ENCODE data around the gene CCN2. TPM values are rescaled to one million over a fixed set of nuclear protein-coding genes. Genes with fewer than 3 reads are reported as not detected.

Gene CCN2
- total RNA-seq, 1 experiment from 2014 or later, result 67.8 TPM

DNA sequence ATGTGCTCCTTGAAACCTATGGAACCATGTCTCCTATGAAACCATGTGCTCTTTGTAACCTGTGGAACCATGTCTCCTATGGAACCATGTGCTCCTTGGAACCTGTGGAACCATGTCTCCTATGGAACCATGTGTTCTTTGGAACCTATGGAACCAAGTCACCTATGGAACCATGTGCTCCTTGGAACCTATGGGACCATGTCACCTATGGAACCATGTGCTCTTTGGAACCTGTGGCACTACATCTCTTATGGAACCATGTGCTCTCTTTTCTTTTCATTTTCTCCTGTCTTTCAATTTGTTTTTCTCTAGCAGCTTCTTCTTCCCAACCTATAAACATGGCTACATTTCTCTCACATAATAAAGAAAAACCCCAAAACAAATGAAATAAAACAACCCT is 11.9 kb upstream of the CCN2 start:
- no peak for DNase-seq (ENCODE audit: low spot score)
- Mint-ChIP-seq H3K27ac (no peak overlapping the region), H3K9me3 (no peaks in the 10 kb centered on the region), H3K27me3 (ENCODE audit: low read depth) (no peaks in the 10 kb centered on the region), H3K4me3 (no peak overlapping the region), H3K36me3 (peaks cover 5% of the 10 kb centered on the region; the same call in 1 of the 2 replicates), H3K4me1 (peaks cover 3% of the 10 kb centered on the region; the same call in 1 of the 2 replicates)
- CTCF ChIA-PET, result no interaction called here
- ATAC-seq, result no peak
- TF ChIP-seq PRRX2 (CRISPR knock-in tag; IDR thresholded peaks at IDR 0.05), result no peak
- TF ChIP-seq JUN (CRISPR knock-in tag; IDR thresholded peaks at IDR 0.05), result no peak
- TF ChIP-seq, protein P1, sequence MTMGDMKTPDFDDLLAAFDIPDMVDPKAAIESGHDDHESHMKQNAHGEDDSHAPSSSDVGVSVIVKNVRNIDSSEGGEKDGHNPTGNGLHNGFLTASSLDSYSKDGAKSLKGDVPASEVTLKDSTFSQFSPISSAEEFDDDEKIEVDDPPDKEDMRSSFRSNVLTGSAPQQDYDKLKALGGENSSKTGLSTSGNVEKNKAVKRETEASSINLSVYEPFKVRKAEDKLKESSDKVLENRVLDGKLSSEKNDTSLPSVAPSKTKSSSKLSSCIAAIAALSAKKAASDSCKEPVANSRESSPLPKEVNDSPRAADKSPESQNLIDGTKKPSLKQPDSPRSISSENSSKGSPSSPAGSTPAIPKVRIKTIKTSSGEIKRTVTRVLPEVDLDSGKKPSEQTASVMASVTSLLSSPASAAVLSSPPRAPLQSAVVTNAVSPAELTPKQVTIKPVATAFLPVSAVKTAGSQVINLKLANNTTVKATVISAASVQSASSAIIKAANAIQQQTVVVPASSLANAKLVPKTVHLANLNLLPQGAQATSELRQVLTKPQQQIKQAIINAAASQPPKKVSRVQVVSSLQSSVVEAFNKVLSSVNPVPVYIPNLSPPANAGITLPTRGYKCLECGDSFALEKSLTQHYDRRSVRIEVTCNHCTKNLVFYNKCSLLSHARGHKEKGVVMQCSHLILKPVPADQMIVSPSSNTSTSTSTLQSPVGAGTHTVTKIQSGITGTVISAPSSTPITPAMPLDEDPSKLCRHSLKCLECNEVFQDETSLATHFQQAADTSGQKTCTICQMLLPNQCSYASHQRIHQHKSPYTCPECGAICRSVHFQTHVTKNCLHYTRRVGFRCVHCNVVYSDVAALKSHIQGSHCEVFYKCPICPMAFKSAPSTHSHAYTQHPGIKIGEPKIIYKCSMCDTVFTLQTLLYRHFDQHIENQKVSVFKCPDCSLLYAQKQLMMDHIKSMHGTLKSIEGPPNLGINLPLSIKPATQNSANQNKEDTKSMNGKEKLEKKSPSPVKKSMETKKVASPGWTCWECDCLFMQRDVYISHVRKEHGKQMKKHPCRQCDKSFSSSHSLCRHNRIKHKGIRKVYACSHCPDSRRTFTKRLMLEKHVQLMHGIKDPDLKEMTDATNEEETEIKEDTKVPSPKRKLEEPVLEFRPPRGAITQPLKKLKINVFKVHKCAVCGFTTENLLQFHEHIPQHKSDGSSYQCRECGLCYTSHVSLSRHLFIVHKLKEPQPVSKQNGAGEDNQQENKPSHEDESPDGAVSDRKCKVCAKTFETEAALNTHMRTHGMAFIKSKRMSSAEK (CRISPR knock-in tag; IDR thresholded peaks at IDR 0.05; ENCODE audit: borderline replicate concordance), result no peak
- TF ChIP-seq, protein P2, sequence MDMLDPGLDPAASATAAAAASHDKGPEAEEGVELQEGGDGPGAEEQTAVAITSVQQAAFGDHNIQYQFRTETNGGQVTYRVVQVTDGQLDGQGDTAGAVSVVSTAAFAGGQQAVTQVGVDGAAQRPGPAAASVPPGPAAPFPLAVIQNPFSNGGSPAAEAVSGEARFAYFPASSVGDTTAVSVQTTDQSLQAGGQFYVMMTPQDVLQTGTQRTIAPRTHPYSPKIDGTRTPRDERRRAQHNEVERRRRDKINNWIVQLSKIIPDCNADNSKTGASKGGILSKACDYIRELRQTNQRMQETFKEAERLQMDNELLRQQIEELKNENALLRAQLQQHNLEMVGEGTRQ (CRISPR knock-in tag; IDR thresholded peaks at IDR 0.05), result no peak
- no peak for TF ChIP-seq NFYB (CRISPR knock-in tag; conservative IDR thresholded peaks at IDR 0.05; ENCODE audit: low read depth)
- TF ChIP-seq OVOL2 (CRISPR knock-in tag; IDR thresholded peaks at IDR 0.05; ENCODE audit: borderline replicate concordance), result no peak
- TF ChIP-seq ZNF396 (CRISPR knock-in tag; IDR thresholded peaks at IDR 0.05; ENCODE audit: borderline replicate concordance), result no peak
- TF ChIP-seq MYBL2 (CRISPR knock-in tag; IDR thresholded peaks at IDR 0.05), result no peak
- TF ChIP-seq RORB (CRISPR knock-in tag; IDR thresholded peaks at IDR 0.05), result no peak
- TF ChIP-seq GABPB1 (CRISPR knock-in tag; IDR thresholded peaks at IDR 0.05), result no peak
- TF ChIP-seq NR3C1 (CRISPR knock-in tag; conservative IDR thresholded peaks at IDR 0.05; ENCODE audit: low read depth), result no peak
- no peak for TF ChIP-seq TCF7 (CRISPR knock-in tag; IDR thresholded peaks at IDR 0.05; ENCODE audit: low read depth)
- no peak for TF ChIP-seq KAT7 (CRISPR knock-in tag; IDR thresholded peaks at IDR 0.05; ENCODE audit: borderline replicate concordance)
- TF ChIP-seq, protein P3, sequence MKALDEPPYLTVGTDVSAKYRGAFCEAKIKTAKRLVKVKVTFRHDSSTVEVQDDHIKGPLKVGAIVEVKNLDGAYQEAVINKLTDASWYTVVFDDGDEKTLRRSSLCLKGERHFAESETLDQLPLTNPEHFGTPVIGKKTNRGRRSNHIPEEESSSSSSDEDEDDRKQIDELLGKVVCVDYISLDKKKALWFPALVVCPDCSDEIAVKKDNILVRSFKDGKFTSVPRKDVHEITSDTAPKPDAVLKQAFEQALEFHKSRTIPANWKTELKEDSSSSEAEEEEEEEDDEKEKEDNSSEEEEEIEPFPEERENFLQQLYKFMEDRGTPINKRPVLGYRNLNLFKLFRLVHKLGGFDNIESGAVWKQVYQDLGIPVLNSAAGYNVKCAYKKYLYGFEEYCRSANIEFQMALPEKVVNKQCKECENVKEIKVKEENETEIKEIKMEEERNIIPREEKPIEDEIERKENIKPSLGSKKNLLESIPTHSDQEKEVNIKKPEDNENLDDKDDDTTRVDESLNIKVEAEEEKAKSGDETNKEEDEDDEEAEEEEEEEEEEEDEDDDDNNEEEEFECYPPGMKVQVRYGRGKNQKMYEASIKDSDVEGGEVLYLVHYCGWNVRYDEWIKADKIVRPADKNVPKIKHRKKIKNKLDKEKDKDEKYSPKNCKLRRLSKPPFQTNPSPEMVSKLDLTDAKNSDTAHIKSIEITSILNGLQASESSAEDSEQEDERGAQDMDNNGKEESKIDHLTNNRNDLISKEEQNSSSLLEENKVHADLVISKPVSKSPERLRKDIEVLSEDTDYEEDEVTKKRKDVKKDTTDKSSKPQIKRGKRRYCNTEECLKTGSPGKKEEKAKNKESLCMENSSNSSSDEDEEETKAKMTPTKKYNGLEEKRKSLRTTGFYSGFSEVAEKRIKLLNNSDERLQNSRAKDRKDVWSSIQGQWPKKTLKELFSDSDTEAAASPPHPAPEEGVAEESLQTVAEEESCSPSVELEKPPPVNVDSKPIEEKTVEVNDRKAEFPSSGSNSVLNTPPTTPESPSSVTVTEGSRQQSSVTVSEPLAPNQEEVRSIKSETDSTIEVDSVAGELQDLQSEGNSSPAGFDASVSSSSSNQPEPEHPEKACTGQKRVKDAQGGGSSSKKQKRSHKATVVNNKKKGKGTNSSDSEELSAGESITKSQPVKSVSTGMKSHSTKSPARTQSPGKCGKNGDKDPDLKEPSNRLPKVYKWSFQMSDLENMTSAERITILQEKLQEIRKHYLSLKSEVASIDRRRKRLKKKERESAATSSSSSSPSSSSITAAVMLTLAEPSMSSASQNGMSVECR (CRISPR knock-in tag; IDR thresholded peaks at IDR 0.05; ENCODE audit: borderline replicate concordance), result no peak
- TF ChIP-seq TP53 (CRISPR knock-in tag; IDR thresholded peaks at IDR 0.05), result no peak
- TF ChIP-seq, protein P4, sequence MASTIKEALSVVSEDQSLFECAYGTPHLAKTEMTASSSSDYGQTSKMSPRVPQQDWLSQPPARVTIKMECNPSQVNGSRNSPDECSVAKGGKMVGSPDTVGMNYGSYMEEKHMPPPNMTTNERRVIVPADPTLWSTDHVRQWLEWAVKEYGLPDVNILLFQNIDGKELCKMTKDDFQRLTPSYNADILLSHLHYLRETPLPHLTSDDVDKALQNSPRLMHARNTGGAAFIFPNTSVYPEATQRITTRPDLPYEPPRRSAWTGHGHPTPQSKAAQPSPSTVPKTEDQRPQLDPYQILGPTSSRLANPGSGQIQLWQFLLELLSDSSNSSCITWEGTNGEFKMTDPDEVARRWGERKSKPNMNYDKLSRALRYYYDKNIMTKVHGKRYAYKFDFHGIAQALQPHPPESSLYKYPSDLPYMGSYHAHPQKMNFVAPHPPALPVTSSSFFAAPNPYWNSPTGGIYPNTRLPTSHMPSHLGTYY (CRISPR knock-in tag; IDR thresholded peaks at IDR 0.05), result no peak
- TF ChIP-seq, protein P5, sequence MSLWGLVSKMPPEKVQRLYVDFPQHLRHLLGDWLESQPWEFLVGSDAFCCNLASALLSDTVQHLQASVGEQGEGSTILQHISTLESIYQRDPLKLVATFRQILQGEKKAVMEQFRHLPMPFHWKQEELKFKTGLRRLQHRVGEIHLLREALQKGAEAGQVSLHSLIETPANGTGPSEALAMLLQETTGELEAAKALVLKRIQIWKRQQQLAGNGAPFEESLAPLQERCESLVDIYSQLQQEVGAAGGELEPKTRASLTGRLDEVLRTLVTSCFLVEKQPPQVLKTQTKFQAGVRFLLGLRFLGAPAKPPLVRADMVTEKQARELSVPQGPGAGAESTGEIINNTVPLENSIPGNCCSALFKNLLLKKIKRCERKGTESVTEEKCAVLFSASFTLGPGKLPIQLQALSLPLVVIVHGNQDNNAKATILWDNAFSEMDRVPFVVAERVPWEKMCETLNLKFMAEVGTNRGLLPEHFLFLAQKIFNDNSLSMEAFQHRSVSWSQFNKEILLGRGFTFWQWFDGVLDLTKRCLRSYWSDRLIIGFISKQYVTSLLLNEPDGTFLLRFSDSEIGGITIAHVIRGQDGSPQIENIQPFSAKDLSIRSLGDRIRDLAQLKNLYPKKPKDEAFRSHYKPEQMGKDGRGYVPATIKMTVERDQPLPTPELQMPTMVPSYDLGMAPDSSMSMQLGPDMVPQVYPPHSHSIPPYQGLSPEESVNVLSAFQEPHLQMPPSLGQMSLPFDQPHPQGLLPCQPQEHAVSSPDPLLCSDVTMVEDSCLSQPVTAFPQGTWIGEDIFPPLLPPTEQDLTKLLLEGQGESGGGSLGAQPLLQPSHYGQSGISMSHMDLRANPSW (CRISPR knock-in tag; conservative IDR thresholded peaks at IDR 0.05; ENCODE audit: low read depth), result no peak
- POLR2A ChIA-PET, result no interaction called here
